Psoas muscle (tissue), 8 donors: ENCODE measurements around the gene SYNE2. TPM values are rescaled to one million over a fixed set of nuclear protein-coding genes. Genes with fewer than 3 reads are reported as not detected.

Source experiments
- ATAC-seq, 4 donors: fragments of 200-7000 bp; cut with Tn5 transposase; one replicate each; pipeline ENCODE4 v1.9.1; 2020; ENCODE audit warnings: moderate library complexity in 3 of 4, mild to moderate bottlenecking in 2 of 4
- DNase-seq, 2 donors: peaks; one replicate each; pipeline ENCODE4 v3.0.0-alpha.2; 2020
- H3K27ac ChIP-seq: fragments of 200-600 bp; one replicate; pipeline ENCODE4 v1.8.0; 2022
- H3K27me3 ChIP-seq, 3 donors: fragments of 200-600 bp in 1 of 3; one replicate each; pipeline versions ENCODE4 v1.6.1 to v1.8.0; 2013 to 2022; ENCODE audit warnings: low read length in 2 of 3, mild to moderate bottlenecking in 2 of 3, moderate library complexity in 1 of 3; ENCODE audit not compliant: insufficient read depth in 3 of 3
- H3K36me3 ChIP-seq, 2 donors: fragments of 200-600 bp in 1 of 2; one replicate each; pipeline versions ENCODE4 v1.6.1 to v1.8.0; 2013 to 2022; ENCODE audit warnings: low read depth in 1 of 2, mild to moderate bottlenecking in 1 of 2, moderate library complexity in 1 of 2; ENCODE audit not compliant: insufficient read depth in 1 of 2
- H3K4me1 ChIP-seq: fragments of 200-600 bp; one replicate; pipeline ENCODE4 v1.8.0; 2022
- H3K4me3 ChIP-seq: fragments of 200-600 bp; one replicate; pipeline ENCODE4 v1.8.0; 2022; ENCODE audit warnings: mild to moderate bottlenecking
- H3K9me3 ChIP-seq: fragments of 200-600 bp; one replicate; pipeline ENCODE4 v1.8.0; 2022
- WGBS, 3 donors: extraction: QIAGEN DNeasy Blood & Tissue Kit; methylation state at CpG; one replicate each; pipeline versions ENCODE4 v1.1.6 to v1.1.7; 2013; 5-methylcytosine and 5-hydroxymethylcytosine counted together
- intact Hi-C, 2 donors: fragments of 100-400 bp; cut with DNase I; formaldehyde crosslinking; loops; one replicate each; pipeline versions ENCODE4 v1.11.0 to v1.14.2; 2022
- polyA plus RNA-seq, 3 donors: library from polyadenylated mRNA; stranded (reverse); fragments of 200-250 nt; gene quantifications; one replicate each; pipeline ENCODE4 v1.2.3, GENCODE V29; 2013
- total RNA-seq, 4 donors: library from RNA; stranded (reverse); fragmentation: NEBNext Ultra II Directional in 2 of 4; extraction: Animal tissue kit (Norgen Biotek cat#: 25700) in 2 of 4; gene quantifications; one replicate each; pipeline versions ENCODE4 v1.2.1 to v1.2.4, GENCODE V29; 2021 to 2023
- TF ChIP-seq, protein P1 (sequence below): fragments of 200-600 bp; IDR thresholded peaks from one replicate; pipeline ENCODE4 v1.8.0; 2022; ENCODE audit warnings: antibody characterized with exemption
- donor health status: healthy with polysubstance abuse.
- donor health status: DM: no; HTN: no; CAD: no; lungs with moderate emphysema.
- donor health status: Bipolar disorder and iron deficiency.
- donor health status: healthy.
- donor health status: DM: yes; HTN: yes; CAD: no.
- donor health status: DM: no; HTN: no; CAD: no.
- donor health status: DM: no; HTN: no; CAD: no.
- donor health status: DM: yes; HTN: yes; CAD: no.

SYNE2 gene
- total and polyA plus RNA-seq, 7 donors = 23.0 to 239 (median 150) TPM

DNA sequence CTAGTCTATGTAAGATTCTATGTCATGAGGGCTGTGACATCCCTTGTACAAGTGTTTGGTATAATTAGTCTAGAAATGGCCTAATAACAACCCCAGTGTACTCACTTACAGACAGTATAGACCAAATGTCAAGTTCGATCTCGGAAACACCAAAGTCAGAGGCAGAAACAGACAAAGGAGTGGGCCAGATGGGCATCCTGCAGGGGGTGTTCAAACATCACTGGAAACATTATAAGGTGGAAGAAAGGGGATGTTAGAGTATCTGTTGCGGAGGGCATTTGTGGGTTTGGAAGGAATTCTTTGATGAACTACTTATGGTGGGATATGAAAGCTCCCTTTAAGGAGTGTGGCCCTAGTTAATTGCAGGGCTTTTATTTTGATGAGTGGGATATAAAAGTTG, 306.8 kb downstream of the SYNE2 start:
- TF ChIP-seq, protein P1, sequence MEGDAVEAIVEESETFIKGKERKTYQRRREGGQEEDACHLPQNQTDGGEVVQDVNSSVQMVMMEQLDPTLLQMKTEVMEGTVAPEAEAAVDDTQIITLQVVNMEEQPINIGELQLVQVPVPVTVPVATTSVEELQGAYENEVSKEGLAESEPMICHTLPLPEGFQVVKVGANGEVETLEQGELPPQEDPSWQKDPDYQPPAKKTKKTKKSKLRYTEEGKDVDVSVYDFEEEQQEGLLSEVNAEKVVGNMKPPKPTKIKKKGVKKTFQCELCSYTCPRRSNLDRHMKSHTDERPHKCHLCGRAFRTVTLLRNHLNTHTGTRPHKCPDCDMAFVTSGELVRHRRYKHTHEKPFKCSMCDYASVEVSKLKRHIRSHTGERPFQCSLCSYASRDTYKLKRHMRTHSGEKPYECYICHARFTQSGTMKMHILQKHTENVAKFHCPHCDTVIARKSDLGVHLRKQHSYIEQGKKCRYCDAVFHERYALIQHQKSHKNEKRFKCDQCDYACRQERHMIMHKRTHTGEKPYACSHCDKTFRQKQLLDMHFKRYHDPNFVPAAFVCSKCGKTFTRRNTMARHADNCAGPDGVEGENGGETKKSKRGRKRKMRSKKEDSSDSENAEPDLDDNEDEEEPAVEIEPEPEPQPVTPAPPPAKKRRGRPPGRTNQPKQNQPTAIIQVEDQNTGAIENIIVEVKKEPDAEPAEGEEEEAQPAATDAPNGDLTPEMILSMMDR = no peak
- Histone ChIP-seq H3K4me3 (no peak overlapping the region), H3K4me1 (no peaks in the 10 kb centered on the region), H3K9me3 (no peaks in the 10 kb centered on the region), H3K27ac (no peak overlapping the region), H3K27me3 (no peaks in the 10 kb centered on the region), H3K36me3 (peaks cover 6 to 100% of the 10 kb centered on the region in 2 donors)
- 94 to 96% (median 94%) methylated on average over 3 of the region's 3 CpGs for WGBS, 3 donors
- ATAC-seq (peak in 1 of 4 donors; percentile 36), DNase-seq (no peak)
- intact Hi-C loops = loop anchor here in 1 of 2 donors (5.0 kb wide), 1 partner anchor 133 kb away; the partner anchor contains the start of gene ESR2

DNA sequence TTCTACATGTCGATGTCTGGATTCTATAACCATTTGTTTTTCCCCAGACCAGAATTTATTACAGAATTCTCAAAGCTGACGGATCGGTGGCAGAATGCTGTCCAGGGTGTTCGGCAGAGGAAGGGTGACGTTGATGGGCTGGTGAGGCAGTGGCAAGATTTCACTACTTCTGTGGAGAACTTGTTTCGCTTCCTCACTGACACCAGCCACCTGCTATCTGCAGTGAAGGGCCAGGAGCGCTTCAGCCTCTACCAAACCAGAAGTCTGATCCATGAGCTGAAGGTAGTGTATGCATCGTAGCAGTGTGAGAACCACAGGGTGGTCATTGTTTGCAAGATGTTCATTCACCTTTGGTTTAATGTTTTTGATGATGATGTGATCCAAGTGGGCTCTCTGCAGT, 317.4 kb downstream of the SYNE2 start:
- ATAC-seq (no peak), DNase-seq (no peak)
- Histone ChIP-seq H3K9me3 (no peaks in the 10 kb centered on the region), H3K27me3 (no peaks in the 10 kb centered on the region), H3K36me3 (peaks cover 13 to 100% of the 10 kb centered on the region in 2 donors), H3K27ac (no peak overlapping the region), H3K4me3 (no peak overlapping the region), H3K4me1 (no peaks in the 10 kb centered on the region)
- TF ChIP-seq, protein P1 = no peak
- 96 to 98% (median 96%) methylated on average over 8 of the region's 8 CpGs for WGBS, 3 donors
- intact Hi-C loops = no loop called here

DNA sequence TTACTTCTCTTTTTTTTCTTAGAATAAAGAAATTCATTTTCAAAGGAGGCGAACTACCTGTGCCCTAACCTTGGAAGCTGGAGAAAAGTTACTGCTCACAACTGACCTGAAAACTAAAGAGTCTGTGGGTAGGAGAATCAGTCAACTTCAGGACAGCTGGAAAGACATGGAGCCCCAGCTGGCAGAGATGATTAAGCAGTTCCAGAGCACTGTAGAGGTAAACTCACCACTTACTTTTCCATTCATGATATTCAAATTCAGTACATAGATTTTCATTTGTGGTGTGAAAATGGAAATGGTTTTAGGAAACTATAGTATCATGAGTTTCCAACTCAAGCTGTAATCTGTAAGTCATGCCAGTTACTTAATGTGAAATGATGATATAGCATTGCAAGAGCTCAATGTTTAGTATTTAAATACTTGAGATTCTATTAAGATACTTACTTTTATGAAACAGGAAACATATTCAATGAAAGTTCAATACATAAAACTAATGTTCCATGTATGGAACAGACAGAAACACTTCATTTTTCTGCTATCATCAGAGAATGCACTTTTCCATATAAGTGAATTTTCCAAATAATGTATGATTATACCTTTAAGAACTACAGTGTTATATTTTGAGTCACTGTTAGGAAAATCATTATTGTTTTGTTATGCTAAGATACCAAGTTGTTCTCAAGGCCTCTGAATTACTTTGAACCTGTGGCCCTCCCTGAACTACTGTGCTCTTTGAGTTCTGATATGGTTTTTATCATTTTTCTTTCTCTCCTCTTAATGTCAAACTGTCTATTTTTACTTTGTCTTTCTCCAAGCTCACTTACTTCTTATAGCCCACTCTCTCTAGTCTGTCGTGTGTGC, 322.3 kb downstream of the SYNE2 start:
- H3K9me3 ChIP-seq = no peaks in the 10 kb centered on the region
- peaks cover 0 to 100% of the 10 kb centered on the region in 2 donors for H3K36me3 ChIP-seq
- ATAC-seq = no peak
- H3K4me3 ChIP-seq = no peak overlapping the region
- TF ChIP-seq, protein P1 = no peak
- intact Hi-C loops = loop anchor here in 1 of 2 donors (5.0 kb wide), 1 partner anchor 33 kb away; no protein-coding TSS in a partner anchor
- H3K27ac ChIP-seq = no peak overlapping the region
- no peak for DNase-seq
- H3K27me3 ChIP-seq = no peaks in the 10 kb centered on the region
- H3K4me1 ChIP-seq = no peaks in the 10 kb centered on the region
- 94 to 96% (median 96%) methylated on average over 2 of the region's 2 CpGs for WGBS, 3 donors

DNA sequence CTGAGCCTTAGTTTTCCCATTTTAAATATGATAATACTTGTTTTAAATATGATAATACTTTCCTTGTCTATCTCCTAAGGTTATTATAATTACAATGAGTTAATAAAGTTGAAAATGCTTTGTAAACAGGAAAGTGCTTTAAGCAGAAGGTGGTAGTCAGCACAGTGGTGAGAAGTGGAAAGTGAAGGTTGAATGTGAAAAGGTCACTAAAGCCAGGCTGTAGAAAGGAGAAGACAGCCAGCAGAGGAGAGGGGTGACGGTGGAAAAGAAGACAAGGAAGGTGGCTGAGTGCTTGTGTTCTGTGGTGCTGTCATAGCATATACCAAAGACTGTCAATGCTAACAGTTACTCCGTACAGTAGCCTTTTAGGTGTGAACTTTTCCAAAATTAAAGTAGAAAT, 323.5 kb downstream of the SYNE2 start:
- no peaks in the 10 kb centered on the region for H3K4me1 ChIP-seq
- ATAC-seq = no peak
- H3K27me3 ChIP-seq = no peaks in the 10 kb centered on the region
- H3K9me3 ChIP-seq = no peaks in the 10 kb centered on the region
- peaks cover 0 to 99% of the 10 kb centered on the region in 2 donors for H3K36me3 ChIP-seq
- intact Hi-C loops = loop anchor here in 1 of 2 donors (5.0 kb wide), 1 partner anchor 34 kb away; no protein-coding TSS in a partner anchor
- TF ChIP-seq, protein P1 = no peak
- no peak overlapping the region for H3K27ac ChIP-seq
- WGBS, 3 donors = 95 to 97% (median 97%) methylated on average over 2 of the region's 2 CpGs
- no peak for DNase-seq
- H3K4me3 ChIP-seq = no peak overlapping the region
